Amygdala (tissue), 56 donors: ENCODE data around the gene AK1.
A peak's percentile ranks its signal among the peaks of the same experiment; 100 is the strongest.

ENCODE experiments used
- DNase-seq, 56 donors: peaks; one replicate each; lab custom pipeline; 2025; lab: John Stamatoyannopoulos, UW

The AK1 gene, protein sequence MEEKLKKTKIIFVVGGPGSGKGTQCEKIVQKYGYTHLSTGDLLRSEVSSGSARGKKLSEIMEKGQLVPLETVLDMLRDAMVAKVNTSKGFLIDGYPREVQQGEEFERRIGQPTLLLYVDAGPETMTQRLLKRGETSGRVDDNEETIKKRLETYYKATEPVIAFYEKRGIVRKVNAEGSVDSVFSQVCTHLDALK

DNA sequence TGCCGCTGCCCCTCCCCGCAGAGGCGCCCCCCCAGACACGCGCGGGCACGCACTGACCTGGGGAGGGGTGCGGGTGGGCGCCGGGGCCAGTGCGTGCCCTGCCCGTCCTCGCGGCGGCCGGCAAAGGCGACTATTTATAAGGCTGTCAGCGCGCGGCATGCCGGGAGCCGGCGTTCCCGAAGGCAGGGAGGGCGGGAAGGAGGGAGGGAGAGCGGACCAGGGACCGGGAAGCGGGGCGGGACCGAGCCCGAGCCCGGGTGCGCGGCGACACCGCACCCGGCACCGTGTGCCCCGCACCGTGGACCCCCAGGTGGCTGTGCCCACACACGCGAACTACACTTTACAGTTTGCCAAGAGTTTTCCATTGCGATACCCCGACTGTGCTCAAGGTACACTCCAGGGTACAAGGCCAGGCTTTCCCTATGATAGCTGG, at the start of gene AK1:
TSS of gene AK1 (minus strand) at position 110 of the 433 bp plus-strand sequence. CDS start 3,058 bp downstream, outside the sequence.
- peak in 53 of 56 donors; percentile 37 to 88 (median 75) for DNase-seq

DNA sequence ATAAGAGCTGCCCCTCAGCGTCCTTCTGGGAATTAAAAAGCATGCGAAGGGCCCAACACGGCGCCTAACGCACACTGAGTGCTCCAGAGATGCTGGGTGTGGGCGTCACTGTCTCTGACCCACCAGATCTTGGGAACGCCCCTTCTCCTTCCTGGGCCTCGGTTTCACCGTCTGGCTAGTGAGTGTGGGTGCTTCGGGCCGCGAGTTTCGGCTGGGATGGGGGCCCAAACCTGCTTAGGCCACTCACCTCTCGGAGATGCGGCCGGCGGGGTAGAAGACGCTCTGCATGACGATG, 49.4 kb upstream of the AK1 start:
- DNase-seq, result no peak

DNA sequence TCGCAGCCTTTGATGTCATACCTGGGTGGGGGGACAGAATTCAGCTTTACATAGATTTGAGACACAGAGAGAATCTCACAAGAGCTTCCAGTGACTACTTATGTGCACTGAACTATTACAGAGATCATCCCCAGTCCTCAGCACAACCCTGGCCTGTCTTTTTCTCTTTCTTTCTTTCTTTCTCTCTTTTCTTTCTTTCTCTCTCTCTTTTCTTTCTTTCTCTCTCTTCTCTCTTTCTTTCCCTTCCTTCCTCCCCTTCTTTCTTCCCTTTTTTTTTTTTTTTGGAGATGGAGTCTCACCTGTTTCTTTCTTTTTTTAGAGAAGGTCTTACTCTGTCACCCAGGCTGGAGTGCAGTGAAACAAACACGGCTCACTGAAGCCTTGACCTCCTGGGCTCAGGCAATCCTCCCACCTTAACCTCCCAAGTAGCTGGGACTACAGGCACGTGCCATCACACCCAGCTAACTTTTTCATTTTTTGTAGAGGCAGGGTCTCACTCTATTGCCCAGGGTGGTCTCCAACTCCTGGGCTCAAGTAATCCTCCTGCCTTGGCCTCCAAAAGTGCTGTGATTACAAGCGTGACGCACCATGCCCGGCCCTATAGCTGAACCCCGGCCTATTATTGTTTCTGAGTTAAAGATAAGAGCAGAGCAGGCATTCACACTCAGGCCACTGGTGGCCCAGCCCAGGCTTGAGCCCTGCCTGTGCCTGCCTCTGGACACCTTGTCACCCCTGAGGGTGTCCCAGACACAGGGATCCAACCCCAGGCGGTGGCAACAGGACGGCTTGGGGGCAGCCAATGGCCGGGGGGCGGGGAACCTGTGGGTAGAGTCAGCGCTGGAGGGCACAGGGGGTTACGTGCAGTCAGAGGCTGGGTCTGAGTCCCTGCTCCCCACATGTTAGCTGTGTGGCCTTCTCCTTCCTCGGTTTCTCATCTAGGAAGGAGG, 48.8 kb upstream of the AK1 start:
- DNase-seq, result no peak

GRCh38 chr9:127924736-127925444, 47.4 kb upstream of the AK1 start:
- no peak for DNase-seq

DNA sequence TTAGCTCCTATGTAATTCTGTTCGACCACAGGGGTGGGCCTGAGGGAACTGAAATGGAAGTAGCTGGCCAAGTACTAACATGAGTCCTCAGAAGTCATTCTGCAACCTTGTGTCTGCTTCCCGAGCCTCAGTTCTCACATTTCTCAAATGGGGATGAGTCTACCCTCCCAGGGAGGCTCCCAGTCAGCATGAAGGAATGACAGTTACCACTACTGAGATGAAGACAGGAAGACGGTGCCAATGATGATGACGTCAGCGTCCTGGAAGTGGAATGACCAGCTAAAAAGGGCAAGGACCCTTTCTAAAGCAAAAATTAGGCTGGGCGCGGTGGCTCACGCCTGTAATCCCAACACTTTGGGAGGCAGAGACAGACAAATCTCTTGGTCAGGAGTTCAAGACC, 46.3 kb upstream of the AK1 start:
- no peak for DNase-seq

GRCh38 chr9:127923046-127923445, 45.6 kb upstream of the AK1 start:
- DNase-seq, result peak in 1 of 56 donors; percentile 38

DNA sequence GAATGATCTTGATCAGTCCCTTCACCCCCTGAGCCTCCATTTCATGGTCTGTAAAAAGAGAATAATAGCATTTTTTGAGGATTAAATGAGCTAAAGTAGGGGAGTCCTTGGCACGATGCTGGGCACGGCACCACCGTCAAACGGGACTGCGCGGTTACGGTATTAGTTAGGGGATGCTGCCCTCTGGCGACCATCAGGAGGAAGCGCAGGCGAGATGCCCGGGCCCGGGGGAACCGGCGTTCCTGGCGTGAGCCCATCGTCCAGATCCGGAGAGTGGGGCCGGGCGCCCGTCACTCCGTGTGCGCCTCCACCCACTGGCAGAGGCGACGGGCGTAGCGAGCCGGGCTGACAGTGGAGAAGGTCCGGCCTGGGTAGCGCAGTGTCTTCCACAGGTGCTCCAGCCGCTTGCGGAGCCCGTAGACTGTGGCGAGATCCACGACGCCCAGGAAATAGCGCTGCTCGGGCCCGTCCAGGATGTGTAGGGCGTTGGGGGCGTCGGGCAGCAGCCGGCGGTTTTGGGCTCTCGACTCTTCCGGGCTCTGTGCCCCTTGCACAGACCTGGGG, 44.2 kb upstream of the AK1 start:
- peak in 35 of 56 donors; percentile 13 to 76 (median 49) for DNase-seq

GRCh38 chr9:127920794-127921193, 43.3 kb upstream of the AK1 start:
- DNase-seq, result no peak

- peak in 2 of 56 donors; percentile 19 for DNase-seq
Observed at GRCh38 chr9:127919253-127919815, 41.9 kb upstream of the AK1 start.

GRCh38 chr9:127918183-127919107, 41.0 kb upstream of the AK1 start:
- no peak for DNase-seq

DNA sequence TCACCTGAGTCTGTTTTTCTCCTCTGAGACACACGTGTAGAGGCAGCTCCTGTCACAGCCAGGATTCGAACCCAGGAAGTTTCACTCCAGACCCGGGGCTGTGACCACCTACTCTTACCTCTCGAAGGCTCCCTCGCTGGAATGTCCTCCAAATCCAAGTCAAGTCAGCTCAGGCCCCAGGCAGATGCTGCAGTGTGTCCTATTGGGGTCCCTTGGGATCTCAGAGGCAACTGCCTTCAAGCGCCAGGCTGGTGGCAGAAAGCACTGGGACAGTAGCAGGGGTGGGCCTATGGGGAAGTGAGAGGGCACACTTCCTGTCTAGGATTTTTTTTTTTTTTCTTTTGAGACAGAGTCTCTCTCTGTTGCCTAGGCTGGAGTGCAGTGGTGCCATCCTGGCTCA, 40.1 kb upstream of the AK1 start:
- no peak for DNase-seq

- DNase-seq, result peak; percentile 68 to 97 (median 90)
Observed at GRCh38 chr9:127916720-127917581, 39.5 kb upstream of the AK1 start, which contains the start of gene ST6GALNAC4. ST6GALNAC4 (minus strand) TSS chr9:127917041; CDS start chr9:127916419, 622 bp downstream.

DNA sequence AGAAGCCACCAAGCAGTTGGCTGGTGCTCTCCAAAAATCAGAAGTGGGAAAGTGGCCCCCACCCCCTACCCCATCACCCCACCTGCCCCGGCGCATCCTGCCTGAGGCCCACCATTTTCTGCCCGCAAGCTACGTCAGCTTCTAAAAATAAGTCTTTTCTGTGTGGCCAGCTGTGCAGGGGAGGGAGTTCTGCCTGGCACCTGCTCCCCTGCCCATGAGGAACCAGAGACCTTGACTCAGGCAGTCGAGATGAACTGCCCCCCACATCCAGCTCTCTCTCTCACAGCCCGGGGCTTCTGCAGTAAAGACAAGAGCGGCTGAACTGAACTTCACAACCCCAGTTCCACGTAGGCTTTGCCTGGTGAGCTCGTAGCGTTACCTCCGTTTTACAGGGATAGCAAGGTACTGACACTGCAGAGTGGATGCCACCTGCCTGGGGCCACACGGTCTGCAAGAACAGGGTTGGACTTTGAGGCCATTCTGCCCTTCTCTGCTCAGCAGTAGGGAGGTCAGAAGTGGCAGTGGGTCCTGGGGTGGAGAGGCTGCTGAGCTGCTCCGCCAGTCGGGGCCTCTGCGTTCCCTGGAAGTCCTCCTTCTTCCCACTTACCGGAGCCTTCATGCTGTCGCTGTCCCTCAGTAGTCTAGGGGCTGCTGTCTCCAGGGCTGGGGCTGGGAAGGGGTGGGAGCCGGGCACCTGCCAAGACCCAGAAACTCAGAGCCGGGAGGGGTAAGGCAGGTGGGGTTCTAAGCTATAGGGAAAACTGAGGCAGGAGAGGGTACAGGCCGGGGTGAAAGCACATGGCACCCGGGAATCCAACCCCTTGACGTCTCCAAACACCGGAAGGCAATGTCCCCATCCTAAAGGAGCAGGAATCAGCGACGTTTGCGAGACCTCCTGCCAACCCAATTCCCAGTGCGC, 38.6 kb upstream of the AK1 start:
- DNase-seq, result peak in 1 of 56 donors; percentile 49

DNA sequence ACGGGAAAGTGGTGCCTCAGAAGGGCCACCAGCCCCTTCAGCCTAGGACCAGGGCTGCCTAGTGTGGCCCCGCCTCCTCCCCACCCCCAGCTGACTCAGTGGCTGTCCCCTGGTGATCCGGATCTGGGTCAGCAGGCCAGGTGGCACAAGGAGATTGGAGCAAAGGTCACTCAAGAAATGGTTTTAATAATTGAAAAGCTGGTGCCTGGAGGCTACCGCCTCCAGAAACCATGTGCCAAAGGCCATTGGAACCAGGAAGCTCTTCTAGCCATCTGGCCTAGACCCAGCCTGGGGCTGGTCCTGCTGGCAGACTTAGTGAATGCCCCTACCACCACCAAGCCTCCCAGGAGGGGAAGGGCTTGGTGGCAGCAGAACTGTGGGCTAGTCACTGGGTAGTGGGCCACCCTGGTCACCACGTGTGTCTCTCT, 37.9 kb upstream of the AK1 start:
- DNase-seq, result no peak

DNA sequence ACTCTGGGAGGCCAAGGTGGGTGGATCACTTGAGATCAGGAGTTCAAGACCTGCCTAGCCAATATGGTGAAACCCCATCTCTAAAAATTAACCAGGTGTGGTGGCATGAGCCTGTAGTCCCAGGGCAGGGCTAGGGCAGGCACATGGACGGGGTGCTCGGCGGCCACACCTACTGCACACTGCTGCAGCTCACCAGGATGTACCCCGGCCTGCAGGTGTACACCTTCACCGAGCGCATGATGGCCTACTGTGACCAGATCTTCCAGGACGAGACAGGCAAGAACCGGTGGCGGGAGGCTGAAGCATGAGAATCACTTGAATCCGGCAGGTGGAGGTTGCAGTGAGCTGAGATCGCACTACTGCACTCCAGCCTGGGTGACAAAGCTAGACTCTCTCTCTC, 36.2 kb upstream of the AK1 start:
- DNase-seq, result no peak

- no peak for DNase-seq
Observed at GRCh38 chr9:127912882-127913281, 35.4 kb upstream of the AK1 start.

DNA sequence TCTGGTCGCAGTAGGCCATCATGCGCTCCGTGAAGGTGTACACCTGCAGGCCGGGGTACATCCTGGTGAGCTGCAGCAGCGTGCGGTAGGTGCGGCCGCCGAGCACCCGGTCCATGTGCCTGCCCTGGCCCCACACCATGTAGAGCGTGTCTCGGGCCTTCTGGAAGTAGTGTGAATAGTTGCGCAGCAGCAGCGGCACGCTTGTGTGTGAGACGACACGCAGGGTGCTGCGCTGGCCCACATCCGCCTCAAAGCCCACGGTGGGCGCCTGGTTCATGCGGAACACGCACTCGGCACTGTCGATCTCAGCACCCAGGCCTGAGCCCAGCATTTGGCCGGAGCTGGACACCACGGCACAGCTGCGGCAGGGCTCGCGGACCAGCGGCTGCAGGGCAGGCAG, 34.8 kb upstream of the AK1 start:
- DNase-seq, result no peak
